OCI-LY1 (cell line): ENCODE measurements around the gene CCDC127.

Source experiments
- H2AFZ ChIP-seq: fragments of 200-600 bp; sonication (generic), shearing (Covaris generic); 2 replicates; pipeline ENCODE4 v1.6.0; 2014; ENCODE audit warnings: antibody characterized with exemption, mild to moderate bottlenecking, low read length
- H3F3A ChIP-seq: fragments of 200-600 bp; sonication (generic), shearing (Covaris generic); 2 replicates; pipeline ENCODE4 v1.6.0; 2014; ENCODE audit warnings: mild to moderate bottlenecking, antibody characterized with exemption, low read length, moderate library complexity; ENCODE audit not compliant: insufficient read depth
- H3K27ac ChIP-seq: fragments of 200-600 bp; sonication (generic); 2 replicates; pipeline ENCODE4 v1.5.1; 2014; ENCODE audit warnings: low read length, mixed run types, mild to moderate bottlenecking, low read depth; ENCODE audit not compliant: poor library complexity, severe bottlenecking
- H3K27me3 ChIP-seq: fragments of 200-600 bp; sonication (generic); 2 replicates; pipeline ENCODE4 v1.6.0; 2014; ENCODE audit warnings: antibody characterized with exemption, mild to moderate bottlenecking, low read length, moderate library complexity; ENCODE audit not compliant: insufficient read depth
- H3K36me3 ChIP-seq: fragments of 200-600 bp; sonication (generic); 2 replicates; pipeline ENCODE4 v1.6.1; 2014; ENCODE audit warnings: mild to moderate bottlenecking, antibody characterized with exemption, low read length, moderate library complexity, mixed read lengths; ENCODE audit not compliant: insufficient read depth
- H3K4me1 ChIP-seq: fragments of 200-600 bp; sonication (generic); 2 replicates; pipeline ENCODE4 v1.5.1; 2014; ENCODE audit warnings: mild to moderate bottlenecking, low read length, moderate library complexity; ENCODE audit not compliant: insufficient read depth, severe bottlenecking
- H3K4me2 ChIP-seq: fragments of 200-600 bp; sonication (generic), shearing (Covaris generic); 2 replicates; pipeline ENCODE4 v1.6.1; 2014; ENCODE audit warnings: low read length
- H3K4me3 ChIP-seq: fragments of 200-600 bp; sonication (generic); 2 replicates; pipeline ENCODE4 v1.5.1; 2014; ENCODE audit warnings: low read length, low read depth, mild to moderate bottlenecking, mixed read lengths; ENCODE audit not compliant: poor library complexity, severe bottlenecking
- H3K79me2 ChIP-seq: fragments of 200-600 bp; shearing (Covaris generic); 2 replicates; pipeline ENCODE4 v1.6.1; 2016; ENCODE audit warnings: mixed run types, low read length, mixed read lengths; ENCODE audit not compliant: insufficient read depth
- H3K9ac ChIP-seq: fragments of 200-600 bp; sonication (generic), shearing (Covaris generic); 2 replicates; pipeline ENCODE4 v1.6.1; 2014; ENCODE audit warnings: mild to moderate bottlenecking, low read length, mixed read lengths
- H3K9me2 ChIP-seq: fragments of 200-600 bp; sonication (generic), shearing (Covaris generic); 2 replicates; pipeline ENCODE4 v1.6.1; 2014; ENCODE audit warnings: low read depth, mild to moderate bottlenecking, low read length, mixed read lengths
- H3K9me3 ChIP-seq: fragments of 200-600 bp; shearing (Covaris generic); 2 replicates; pipeline ENCODE4 v1.6.1; 2014; ENCODE audit warnings: low read length, mixed read lengths
- H4K20me1 ChIP-seq: fragments of 200-600 bp; sonication (generic), shearing (Covaris generic); 2 replicates; pipeline ENCODE4 v1.6.0; 2016; ENCODE audit warnings: mild to moderate bottlenecking, low read length; ENCODE audit not compliant: insufficient read depth
- CTCF ChIP-seq: fragments of 200-600 bp; sonication (generic), shearing (Covaris generic); IDR thresholded peaks from 2 replicates; pipeline ENCODE4 v1.5.1; 2017; ENCODE audit warnings: mild to moderate bottlenecking, antibody characterized with exemption, low read length, moderate library complexity, mixed read lengths
- EZH2 ChIP-seq: fragments of 200-600 bp; sonication (generic), shearing (Covaris generic); IDR thresholded peaks from 2 replicates; pipeline ENCODE4 v1.8.0; 2017; ENCODE audit warnings: borderline replicate concordance, mixed run types, mild to moderate bottlenecking, antibody characterized with exemption, low read length, moderate library complexity, mixed read lengths

CCDC127 gene

GRCh38 chr5:152077-152476 is 65.9 kb downstream of the CCDC127 start:
- Histone ChIP-seq H3K27ac (no peak overlapping the region), H3K36me3 (no peaks in the 10 kb centered on the region), H3K4me2 (no peak overlapping the region), H3K27me3 (no peaks in the 10 kb centered on the region), H3K9me3 (peaks cover 8% of the 10 kb centered on the region), H4K20me1 (no peaks in the 10 kb centered on the region), H3F3A (no peaks in the 10 kb centered on the region), H3K4me1 (peaks cover 3% of the 10 kb centered on the region), H3K9ac (no peak overlapping the region), H3K4me3 (no peak overlapping the region), H3K9me2 (no peaks in the 10 kb centered on the region), H2AFZ (no peak overlapping the region), H3K79me2 (no peaks in the 10 kb centered on the region)
- TF ChIP-seq CTCF = no peak
- no peak for TF ChIP-seq EZH2

GRCh38 chr5:150746-151145 is 67.2 kb downstream of the CCDC127 start:
- no peak overlapping the region for H3K27ac ChIP-seq
- no peaks in the 10 kb centered on the region for H3K9me2 ChIP-seq
- no peaks in the 10 kb centered on the region for H4K20me1 ChIP-seq
- H3K4me1 ChIP-seq = peaks cover 3% of the 10 kb centered on the region
- no peak overlapping the region for H3K4me2 ChIP-seq
- H3K36me3 ChIP-seq = no peaks in the 10 kb centered on the region
- no peak overlapping the region for H2AFZ ChIP-seq
- no peaks in the 10 kb centered on the region for H3K79me2 ChIP-seq
- no peak overlapping the region for H3K9ac ChIP-seq
- H3K9me3 ChIP-seq = peaks cover 8% of the 10 kb centered on the region
- H3F3A ChIP-seq = no peaks in the 10 kb centered on the region
- no peak overlapping the region for H3K4me3 ChIP-seq
- H3K27me3 ChIP-seq = no peaks in the 10 kb centered on the region
- no peak for TF ChIP-seq CTCF
- no peak for TF ChIP-seq EZH2

GRCh38 chr5:149745-150485 is 68.0 kb downstream of the CCDC127 start:
- Histone ChIP-seq H3K4me3 (no peak overlapping the region), H3F3A (no peaks in the 10 kb centered on the region), H3K36me3 (no peaks in the 10 kb centered on the region), H3K79me2 (no peaks in the 10 kb centered on the region), H3K27me3 (no peaks in the 10 kb centered on the region), H3K9ac (no peak overlapping the region), H3K9me2 (no peaks in the 10 kb centered on the region), H2AFZ (no peak overlapping the region), H3K4me2 (no peak overlapping the region), H3K9me3 (peaks cover 8% of the 10 kb centered on the region), H3K27ac (no peak overlapping the region), H4K20me1 (no peaks in the 10 kb centered on the region), H3K4me1 (peaks cover under 1% of the 10 kb centered on the region)
- TF ChIP-seq EZH2 (no peak), CTCF (no peak)
